Pancreas (tissue), 10 donors: ENCODE results near the gene SLCO3A1. TPM values are rescaled to one million over a fixed set of nuclear protein-coding genes. Genes with fewer than 3 reads are reported as not detected.

Experiments
- ATAC-seq, 4 donors: fragments of 200-7000 bp; cut with Tn5 transposase; one replicate each; pipeline versions ENCODE4 v1.8.0 to v1.9.1; 2020; ENCODE audit warnings: mild to moderate bottlenecking in 4 of 4, moderate library complexity in 4 of 4
- DNase-seq, 6 donors: peaks; one replicate each; pipeline ENCODE4 v3.0.0-alpha.2; 2020
- FAIRE-seq: peaks from 2 replicates; lab custom pipeline; 2012; peaks lifted over from hg19 to GRCh38; lab: Jason Lieb, UNC
- H3K27ac ChIP-seq, 4 donors: fragments of 200-600 bp; sonication (generic); 1 replicate in 3 of 4; 2 replicates in 1 of 4; pipeline versions ENCODE4 v1.5.0 to v1.8.0; 2020
- H3K27me3 ChIP-seq, 4 donors: fragments of 200-600 bp; one replicate each; pipeline ENCODE4 v1.8.0; 2021
- H3K36me3 ChIP-seq, 3 donors: fragments of 200-600 bp; sonication (generic) in 1 of 3; one replicate each; pipeline versions ENCODE4 v1.5.0 to v1.8.0; 2020 to 2021
- H3K4me1 ChIP-seq, 3 donors: fragments of 200-600 bp; one replicate each; pipeline ENCODE4 v1.8.0; 2021
- H3K4me3 ChIP-seq, 4 donors: fragments of 200-600 bp; sonication (generic) in 2 of 4; one replicate each; pipeline versions ENCODE4 v1.5.0 to v1.8.0; 2020 to 2021
- H3K9me3 ChIP-seq, 4 donors: fragments of 200-600 bp; one replicate each; pipeline ENCODE4 v1.8.0; 2021
- WGBS, 2 donors: extraction: QIAGEN DNeasy Blood & Tissue Kit; methylation state at CpG; one replicate each; pipeline ENCODE4 v1.1.7; 2013; 5-methylcytosine and 5-hydroxymethylcytosine counted together
- intact Hi-C, 3 donors: fragments of 100-400 bp; cut with DNase I; formaldehyde crosslinking; loops; one replicate each; pipeline versions ENCODE4 v1.11.1 to v1.14.2; 2022
- polyA plus RNA-seq, 2 donors: library from polyadenylated mRNA; stranded (reverse); fragments of 200-250 nt; gene quantifications; one replicate each; pipeline ENCODE4 v1.2.3, GENCODE V29; 2013
- total RNA-seq, 6 donors: library from RNA; stranded (reverse); fragmentation: NEBNext Ultra II Directional in 4 of 6; extraction: Animal tissue kit (Norgen Biotek cat#: 25700) in 4 of 6; gene quantifications; one replicate each; pipeline versions ENCODE4 v1.2.1 to v1.2.4, GENCODE V29; 2021 to 2023
- TF ChIP-seq, protein P1 (sequence below), 4 donors: fragments of 200-600 bp; sonication (generic) in 3 of 4; IDR thresholded peaks; one replicate each; pipeline versions ENCODE4 v1.5.0 to v1.8.0; 2021; ENCODE audit warnings: antibody characterized with exemption in 4 of 4
- donor health status: healthy with polysubstance abuse.
- donor health status: DM: no; HTN: no; CAD: no; lungs with moderate emphysema.
- donor health status: DM: no; HTN: no; CAD: no.
- donor health status: control.
- donor health status: control.
- donor health status: Bipolar disorder and iron deficiency.
- donor health status: DM: yes; HTN: yes; CAD: no.
- donor health status: DM: no; HTN: no; CAD: no.
- donor health status: DM: no; HTN: no; CAD: no.
- donor health status: DM: yes; HTN: yes; CAD: no.

SLCO3A1 gene
- total and polyA plus RNA-seq, 8 donors, result 3.4 to 15.5 (median 6.7) TPM

DNA sequence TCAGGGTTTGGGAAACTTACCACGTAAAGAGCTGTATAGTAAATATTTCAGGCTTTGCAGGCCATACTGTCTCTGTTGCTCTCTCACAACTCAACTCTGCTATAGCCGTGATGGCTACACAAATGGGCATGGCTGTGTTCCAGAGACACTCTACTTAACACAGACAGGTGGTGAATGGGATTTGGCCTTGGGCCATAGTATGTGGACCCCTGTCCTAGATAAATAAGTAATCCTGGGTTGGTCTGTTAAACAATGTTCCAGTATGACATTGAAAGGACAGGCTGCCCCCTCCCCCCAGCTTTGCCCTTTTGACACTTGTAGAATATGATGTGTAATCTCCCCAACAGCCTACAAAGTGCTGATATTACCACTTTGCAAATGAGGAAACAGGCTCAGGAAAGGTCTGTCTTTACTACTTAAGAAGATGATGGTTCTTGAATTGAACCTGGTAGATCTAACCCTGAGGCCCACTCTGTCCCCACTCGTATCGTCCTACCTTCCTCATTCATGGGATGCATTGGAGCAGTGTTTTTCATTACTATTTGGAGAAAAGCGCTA is 38.4 kb downstream of the SLCO3A1 start:
- no peak for DNase-seq
- no peak for ATAC-seq
- no peaks in the 10 kb centered on the region for H3K27me3 ChIP-seq

GRCh38 chr15:91892436-91892835 is 38.9 kb downstream of the SLCO3A1 start:
- TF ChIP-seq, protein P1, sequence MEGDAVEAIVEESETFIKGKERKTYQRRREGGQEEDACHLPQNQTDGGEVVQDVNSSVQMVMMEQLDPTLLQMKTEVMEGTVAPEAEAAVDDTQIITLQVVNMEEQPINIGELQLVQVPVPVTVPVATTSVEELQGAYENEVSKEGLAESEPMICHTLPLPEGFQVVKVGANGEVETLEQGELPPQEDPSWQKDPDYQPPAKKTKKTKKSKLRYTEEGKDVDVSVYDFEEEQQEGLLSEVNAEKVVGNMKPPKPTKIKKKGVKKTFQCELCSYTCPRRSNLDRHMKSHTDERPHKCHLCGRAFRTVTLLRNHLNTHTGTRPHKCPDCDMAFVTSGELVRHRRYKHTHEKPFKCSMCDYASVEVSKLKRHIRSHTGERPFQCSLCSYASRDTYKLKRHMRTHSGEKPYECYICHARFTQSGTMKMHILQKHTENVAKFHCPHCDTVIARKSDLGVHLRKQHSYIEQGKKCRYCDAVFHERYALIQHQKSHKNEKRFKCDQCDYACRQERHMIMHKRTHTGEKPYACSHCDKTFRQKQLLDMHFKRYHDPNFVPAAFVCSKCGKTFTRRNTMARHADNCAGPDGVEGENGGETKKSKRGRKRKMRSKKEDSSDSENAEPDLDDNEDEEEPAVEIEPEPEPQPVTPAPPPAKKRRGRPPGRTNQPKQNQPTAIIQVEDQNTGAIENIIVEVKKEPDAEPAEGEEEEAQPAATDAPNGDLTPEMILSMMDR (IDR thresholded peaks at IDR 0.05), result no peak
- intact Hi-C loops, result no loop called here
- H3K27me3 ChIP-seq, result no peaks in the 10 kb centered on the region
- no peak for FAIRE-seq
- peaks cover 0 to 9% (median 0%) of the 10 kb centered on the region in 3 donors for H3K4me1 ChIP-seq
- no peak for ATAC-seq
- no peaks in the 10 kb centered on the region for H3K9me3 ChIP-seq
- 82 to 88% methylated on average over 5 of the region's 5 CpGs for WGBS, 2 donors
- H3K36me3 ChIP-seq, result no peaks in the 10 kb centered on the region
- DNase-seq, result no peak
- no peak overlapping the region for H3K4me3 ChIP-seq
- no peak overlapping the region for H3K27ac ChIP-seq

More for the DNA sequence above, 38.4 kb downstream of the SLCO3A1 start:
- H3K4me3 ChIP-seq, result no peak overlapping the region
- H3K36me3 ChIP-seq, result no peaks in the 10 kb centered on the region
- no peaks in the 10 kb centered on the region for H3K9me3 ChIP-seq
- intact Hi-C loops, result no loop called here
- TF ChIP-seq, protein P1 (IDR thresholded peaks at IDR 0.05), result no peak
- no peak for FAIRE-seq
- H3K27ac ChIP-seq, result no peak overlapping the region
- peaks cover 0 to 9% (median 0%) of the 10 kb centered on the region in 3 donors for H3K4me1 ChIP-seq
- WGBS, 2 donors, result 82 to 89% methylated on average over 5 of the region's 5 CpGs

GRCh38 chr15:91894606-91895005 is 41.1 kb downstream of the SLCO3A1 start:
- DNase-seq (no peak), ATAC-seq (no peak), FAIRE-seq (no peak)
- H3K36me3 ChIP-seq, result no peaks in the 10 kb centered on the region
- H3K4me1 ChIP-seq, result no peaks in the 10 kb centered on the region
- no peaks in the 10 kb centered on the region for H3K9me3 ChIP-seq
- no peaks in the 10 kb centered on the region for H3K27me3 ChIP-seq
- 77 to 90% methylated on average over 5 of the region's 5 CpGs for WGBS, 2 donors
- TF ChIP-seq, protein P1 (IDR thresholded peaks at IDR 0.05), result no peak
- H3K4me3 ChIP-seq, result no peak overlapping the region
- intact Hi-C loops, result no loop called here
- no peak overlapping the region for H3K27ac ChIP-seq

DNA sequence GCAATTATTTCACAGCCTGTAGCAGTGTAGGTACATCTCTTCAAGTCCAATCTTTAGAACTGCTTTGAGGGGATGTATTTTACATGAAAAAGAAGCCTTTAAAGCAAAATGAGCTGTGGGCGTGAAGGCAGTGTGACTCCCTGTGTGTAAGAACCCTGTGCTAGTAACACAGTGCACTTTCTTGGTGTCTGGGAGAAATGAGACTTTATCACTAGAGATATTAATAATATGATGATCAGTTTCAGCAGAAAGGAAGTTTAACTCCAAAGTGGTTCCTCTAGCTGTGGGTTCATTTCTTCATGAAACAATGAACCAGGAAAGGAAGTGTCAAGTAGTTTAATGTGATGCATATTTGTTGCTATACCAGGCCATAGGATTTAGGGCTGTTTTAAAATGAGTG is 41.5 kb downstream of the SLCO3A1 start:
- Histone ChIP-seq H3K36me3 (no peaks in the 10 kb centered on the region), H3K27ac (no peak overlapping the region), H3K9me3 (no peaks in the 10 kb centered on the region), H3K4me3 (no peak overlapping the region), H3K4me1 (no peaks in the 10 kb centered on the region), H3K27me3 (no peaks in the 10 kb centered on the region)
- ATAC-seq, result no peak
- intact Hi-C loops, result no loop called here
- no peak for DNase-seq
- 82 to 92% methylated on average over 1 of the region's 1 CpG for WGBS, 2 donors
- TF ChIP-seq, protein P1 (IDR thresholded peaks at IDR 0.05), result no peak
- FAIRE-seq, result no peak

GRCh38 chr15:91896341-91897055 is 43.0 kb downstream of the SLCO3A1 start:
- no peak overlapping the region for H3K4me3 ChIP-seq
- no peaks in the 10 kb centered on the region for H3K9me3 ChIP-seq
- ATAC-seq (no peak), FAIRE-seq (no peak), DNase-seq (no peak)
- no peaks in the 10 kb centered on the region for H3K4me1 ChIP-seq
- H3K27ac ChIP-seq, result no peak overlapping the region
- 54 to 71% methylated on average over 5 of the region's 5 CpGs for WGBS, 2 donors
- TF ChIP-seq, protein P1 (IDR thresholded peaks at IDR 0.05), result no peak
- no peaks in the 10 kb centered on the region for H3K36me3 ChIP-seq
- intact Hi-C loops, result no loop called here
- H3K27me3 ChIP-seq, result no peaks in the 10 kb centered on the region
